ENCODE measurements around the gene ZSWIM3. TPM values are rescaled to one million over a fixed set of nuclear protein-coding genes. Genes with fewer than 3 reads are reported as not detected.

Gene ZSWIM3
- total and polyA plus RNA-seq, 2 of the 13 experiments (the other 11 are each of a cell fraction or from before 2014, with no cell fraction given) = 5.2 to 5.8 TPM

GRCh38 chr20:45896641-45897161 lies 39.3 kb downstream of the ZSWIM3 start:
- POLR2A ChIA-PET = interaction anchor here (0.7 to 1.4 kb wide), 4 partner anchors 9 to 37 kb away, joined by 3 to 11 read pairs (median 3); no protein-coding TSS in a partner anchor
- CTCF ChIA-PET (ENCODE audit: low intra/inter-chr PET ratio, low total read pairs) = no interaction called here

More at GRCh38 chr20:45896641-45897161, 39.3 kb downstream of the ZSWIM3 start:
- ATAC-seq (no peak), DNase-seq (ENCODE audit: low spot score) (no peak), FAIRE-seq (no peak)
- no peaks in the 10 kb centered on the region for H4K20me1 ChIP-seq (ENCODE audit: insufficient read depth, low read length)
- H3K4me3 ChIP-seq (replicated peaks in 1 of 3; ENCODE audit: insufficient read depth in 1 of 3, low read depth in 2 of 3, low read length in 3 of 3) = no peak overlapping the region
- H3K79me2 ChIP-seq (ENCODE audit: insufficient read depth, low read length) = peaks cover 9% of the 10 kb centered on the region
- peaks cover 52 to 63% of the 10 kb centered on the region in 2 experiments for H3K36me3 ChIP-seq (replicated peaks in 1 of 2; ENCODE audit: control insufficient read depth in 1 of 2, insufficient read depth in 2 of 2, low read length in 2 of 2)
- H3K4me2 ChIP-seq (ENCODE audit: low read depth, low read length) = no peak overlapping the region
- H3K9ac ChIP-seq (ENCODE audit: insufficient read depth, low read depth, low read length) = no peak overlapping the region
- no TSS peak for BruUV-seq (replicated peaks)
- H3K4me1 ChIP-seq (ENCODE audit: insufficient read depth, low read length) = peaks cover 15% of the 10 kb centered on the region
- H3K9me3 ChIP-seq (ENCODE audit: low read length) = no peaks in the 10 kb centered on the region
- intact Hi-C loops (cut with micrococcal nuclease; ENCODE audit: unreplicated experiment) (no loop called here), in situ Hi-C loops (cut with HindIII; ENCODE audit: extremely low pct_ligation_motif_present, low pct_unique_long_range_greater_than_20kb) (no loop called here)
- H3K27me3 ChIP-seq (ENCODE audit: control insufficient read depth in 1 of 2, insufficient read depth in 2 of 2, low read length in 2 of 2) = no peaks in the 10 kb centered on the region
- H2AFZ ChIP-seq (ENCODE audit: low read length) = no peak overlapping the region
- TF ChIP-seq, protein P1, sequence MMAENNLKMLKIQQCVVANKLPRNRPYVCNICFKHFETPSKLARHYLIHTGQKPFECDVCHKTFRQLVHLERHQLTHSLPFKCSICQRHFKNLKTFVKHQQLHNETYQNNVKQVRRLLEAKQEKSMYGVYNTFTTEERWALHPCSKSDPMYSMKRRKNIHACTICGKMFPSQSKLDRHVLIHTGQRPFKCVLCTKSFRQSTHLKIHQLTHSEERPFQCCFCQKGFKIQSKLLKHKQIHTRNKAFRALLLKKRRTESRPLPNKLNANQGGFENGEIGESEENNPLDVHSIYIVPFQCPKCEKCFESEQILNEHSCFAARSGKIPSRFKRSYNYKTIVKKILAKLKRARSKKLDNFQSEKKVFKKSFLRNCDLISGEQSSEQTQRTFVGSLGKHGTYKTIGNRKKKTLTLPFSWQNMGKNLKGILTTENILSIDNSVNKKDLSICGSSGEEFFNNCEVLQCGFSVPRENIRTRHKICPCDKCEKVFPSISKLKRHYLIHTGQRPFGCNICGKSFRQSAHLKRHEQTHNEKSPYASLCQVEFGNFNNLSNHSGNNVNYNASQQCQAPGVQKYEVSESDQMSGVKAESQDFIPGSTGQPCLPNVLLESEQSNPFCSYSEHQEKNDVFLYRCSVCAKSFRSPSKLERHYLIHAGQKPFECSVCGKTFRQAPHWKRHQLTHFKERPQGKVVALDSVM (CRISPR knock-in tag; IDR thresholded peaks at IDR 0.05) = no peak
- peak; percentile 69; the same call in 1 of the 2 replicates for TF ChIP-seq ZNF891 (CRISPR knock-in tag; IDR thresholded peaks at IDR 0.05)
- TF ChIP-seq ZNF354B (CRISPR knock-in tag; IDR thresholded peaks at IDR 0.05) = no peak
- 0 out of 2 replicates have a peak, but pooled peaks have one; percentile 33 for TF ChIP-seq NPAS2 (CRISPR knock-in tag; IDR thresholded peaks at IDR 0.05; ENCODE audit: borderline replicate concordance)
- TF ChIP-seq USF2 (IDR thresholded peaks at IDR 0.05; ENCODE audit: low read depth, low read length) = no peak
- peak; percentile 15; the same call in 1 of the 2 replicates for TF ChIP-seq USF2 (CRISPR knock-in tag; IDR thresholded peaks at IDR 0.05; ENCODE audit: borderline replicate concordance)
- 0 out of 2 replicates have a peak, but pooled peaks have one; percentile 18 for TF ChIP-seq ZSCAN21 (CRISPR knock-in tag; IDR thresholded peaks at IDR 0.05; ENCODE audit: borderline replicate concordance)
- 0 out of 2 replicates have a peak, but pooled peaks have one; percentile 43 for TF ChIP-seq ZNF746 (CRISPR knock-in tag; IDR thresholded peaks at IDR 0.05)
- TF ChIP-seq ZC3H4 (CRISPR knock-in tag; IDR thresholded peaks at IDR 0.05; ENCODE audit: borderline replicate concordance) = 0 out of 2 replicates have a peak, but pooled peaks have one; percentile 46
- peak; percentile 41 for TF ChIP-seq AGO2 (optimal IDR thresholded peaks at IDR 0.05; ENCODE audit: low read depth, low read length)
- 99% methylated on average over 14 of the region's 14 CpGs for WGBS (ENCODE audit: low lambda C conversion rate)
- no peak overlapping the region for H3K27ac ChIP-seq (ENCODE audit: extremely low read length, insufficient read depth, low read length)

All from HepG2 (cell line).